Activated CD4-positive, alpha-beta T cell treated with anti-CD3 and anti-CD28 coated beads, Interleukin-2, Interleukin-6, amounts not matched to agents 100 ng/mL and 50 ng/mL, durations not matched to agents 16 hours and 8 hours (primary cell): ENCODE measurements around the gene FFAR2.
"Not testable (repeated sequence)": the region's sequence is repeated elsewhere in the genome, so short reads cannot be mapped to it uniquely, and the experiment has no call there.

ENCODE experiments used
- DNase-seq: peaks from one replicate; pipeline ENCODE4 v3.0.0-alpha.2; 2020

The FFAR2 gene

DNA sequence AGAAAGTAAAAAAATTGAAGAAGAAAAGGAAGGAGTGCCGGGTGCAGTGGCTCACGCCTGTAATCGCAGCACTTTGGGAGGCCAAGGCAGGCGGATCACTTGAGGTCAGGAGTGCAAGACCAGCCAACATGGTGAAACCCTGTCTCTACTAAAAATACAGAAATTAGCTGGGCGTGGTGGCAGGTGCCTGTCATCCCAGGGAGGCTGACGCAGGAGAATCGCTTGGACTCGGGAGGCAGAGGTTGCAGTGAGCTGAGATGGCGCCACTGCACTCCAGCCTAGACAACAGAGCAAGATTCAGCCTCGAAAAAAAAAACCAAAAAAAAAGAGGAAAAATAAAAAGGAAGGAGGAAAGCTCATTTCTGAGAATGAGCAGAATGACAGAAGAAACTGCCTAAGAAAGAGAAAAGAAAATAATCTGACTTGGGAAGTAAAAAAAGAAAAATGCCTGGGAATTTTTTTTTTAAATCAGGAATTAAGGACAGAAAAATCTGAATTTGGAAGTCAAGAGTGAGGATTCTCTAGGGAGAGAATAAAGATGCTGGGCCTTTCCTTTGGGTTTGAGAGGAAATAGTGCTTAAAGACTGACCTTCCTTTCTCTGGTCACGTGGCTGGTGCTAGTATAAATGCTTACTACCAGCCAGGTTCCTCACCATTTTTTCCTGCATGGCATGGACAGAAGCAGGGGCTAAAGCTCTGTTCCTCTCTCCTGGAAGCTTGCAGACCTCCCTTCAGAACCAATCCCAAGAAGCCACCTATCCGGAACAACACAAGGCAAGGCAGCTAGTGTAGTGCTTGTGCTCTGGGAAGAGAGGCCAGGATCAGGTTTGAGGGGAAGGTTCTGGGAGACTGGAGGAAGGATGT lies at the start of gene FFAR2:
FFAR2 (plus strand) TSS at position 652 of the 864 bp plus-strand sequence. CDS start 1,458 bp downstream, outside the sequence.
- DNase-seq: no peak

DNA sequence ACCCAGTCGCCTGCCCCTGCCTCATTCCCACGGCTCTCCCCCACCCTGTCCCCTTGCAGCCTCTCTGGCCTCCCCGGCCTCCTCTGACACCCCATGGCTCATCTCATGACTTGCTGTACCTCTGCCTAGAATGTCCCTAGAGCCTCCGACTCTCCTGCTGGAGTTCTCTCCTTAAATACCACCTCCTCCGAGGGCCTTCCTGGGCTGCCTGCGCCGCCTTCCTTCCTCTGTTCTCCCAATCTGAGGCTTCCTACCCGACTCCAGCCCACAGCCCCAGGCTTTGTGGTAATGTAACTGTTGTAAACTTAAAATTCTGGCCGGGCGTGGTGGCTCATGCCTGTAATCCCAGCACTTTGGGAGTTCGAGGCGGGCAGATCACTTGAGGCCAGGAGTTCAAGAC lies 49.5 kb upstream of the FFAR2 start:
- DNase-seq: no peak

GRCh38 chr19:35399231-35399630 lies 48.8 kb upstream of the FFAR2 start:
- DNase-seq: no peak

DNA sequence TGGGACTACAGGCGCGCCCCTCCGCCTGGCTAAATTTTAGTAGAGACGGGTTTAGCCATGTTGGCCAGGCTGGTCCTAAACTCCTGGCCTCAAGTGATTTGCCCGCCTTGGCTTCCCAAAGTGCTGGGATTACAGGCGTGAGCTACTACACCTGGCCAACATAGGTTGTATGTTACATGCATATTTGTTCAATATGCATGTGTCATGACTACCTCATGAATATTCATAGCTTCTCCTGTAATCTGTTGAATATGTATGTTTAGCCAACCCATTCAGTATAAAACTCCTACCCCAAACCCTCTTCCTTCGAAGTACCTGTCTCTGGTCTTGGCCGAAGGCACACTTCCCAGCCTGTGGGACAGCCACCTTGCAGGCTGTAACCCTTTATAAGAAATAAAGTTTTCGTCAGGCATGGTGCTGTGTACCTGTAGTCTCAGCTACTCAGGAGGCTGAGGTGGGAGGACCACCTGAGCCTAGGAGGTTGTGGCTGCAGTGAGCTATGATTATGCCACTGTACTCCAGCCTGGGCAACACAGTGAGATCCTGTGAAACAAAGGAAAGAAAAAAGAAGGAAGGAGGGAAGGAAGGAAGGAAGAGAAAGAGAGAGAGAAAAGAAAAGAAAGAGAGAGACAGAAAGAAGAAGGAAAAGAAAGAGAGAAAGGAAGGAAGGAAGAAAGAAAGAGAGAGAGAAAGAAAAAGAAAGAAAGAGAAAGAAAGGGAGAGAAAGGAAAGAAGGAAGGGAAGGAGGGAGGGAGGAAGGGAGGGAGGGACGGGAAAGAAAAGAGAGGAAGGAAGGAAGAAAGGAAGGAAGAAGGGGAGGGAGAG lies 47.9 kb upstream of the FFAR2 start:
- no peak for DNase-seq

DNA sequence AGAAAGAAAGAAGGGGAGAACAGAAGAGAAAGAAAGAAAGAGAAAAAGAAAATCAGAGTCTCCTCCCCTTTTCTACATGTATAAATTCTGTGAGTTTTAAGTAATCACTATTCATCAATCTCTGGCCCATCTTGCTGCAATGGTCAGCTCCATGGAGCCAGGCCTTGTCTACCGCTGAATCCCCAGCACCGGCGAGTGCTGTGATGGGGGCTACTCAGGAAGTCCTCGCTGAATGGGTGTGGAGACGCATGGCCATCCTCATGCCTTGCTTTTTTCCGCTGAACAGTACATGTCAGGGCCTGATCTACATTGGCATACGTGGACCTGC lies 47.3 kb upstream of the FFAR2 start:
- DNase-seq: no peak

DNA sequence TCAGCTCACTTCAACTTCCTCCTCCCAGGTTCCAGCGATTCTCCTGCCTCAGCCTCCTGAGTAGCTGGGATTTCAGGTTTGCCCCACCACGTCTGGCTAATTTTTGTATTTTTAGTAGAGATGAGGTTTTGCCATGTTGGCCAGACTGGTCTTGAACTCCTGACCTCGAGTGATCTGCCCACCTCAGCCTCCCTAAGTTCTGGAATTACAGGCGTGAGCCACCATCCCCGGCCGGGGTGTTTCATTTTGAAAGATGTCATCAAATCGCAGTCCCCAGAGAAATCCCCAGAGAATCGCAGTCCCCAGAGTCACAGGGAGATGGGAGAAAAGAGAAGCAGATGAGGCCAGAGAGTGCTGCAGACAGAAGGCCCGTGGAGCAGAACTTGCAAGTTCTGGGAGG lies 46.6 kb upstream of the FFAR2 start:
- DNase-seq: not testable (repeated sequence)

- peak; percentile 43 for DNase-seq
These were observed 44.8 kb upstream of the FFAR2 start for GRCh38 chr19:35403116-35403760.

GRCh38 chr19:35404879-35405622 lies 43.0 kb upstream of the FFAR2 start:
- DNase-seq: peak; percentile 64

- DNase-seq: no peak
These were observed 40.4 kb upstream of the FFAR2 start for GRCh38 chr19:35407619-35408018.

DNA sequence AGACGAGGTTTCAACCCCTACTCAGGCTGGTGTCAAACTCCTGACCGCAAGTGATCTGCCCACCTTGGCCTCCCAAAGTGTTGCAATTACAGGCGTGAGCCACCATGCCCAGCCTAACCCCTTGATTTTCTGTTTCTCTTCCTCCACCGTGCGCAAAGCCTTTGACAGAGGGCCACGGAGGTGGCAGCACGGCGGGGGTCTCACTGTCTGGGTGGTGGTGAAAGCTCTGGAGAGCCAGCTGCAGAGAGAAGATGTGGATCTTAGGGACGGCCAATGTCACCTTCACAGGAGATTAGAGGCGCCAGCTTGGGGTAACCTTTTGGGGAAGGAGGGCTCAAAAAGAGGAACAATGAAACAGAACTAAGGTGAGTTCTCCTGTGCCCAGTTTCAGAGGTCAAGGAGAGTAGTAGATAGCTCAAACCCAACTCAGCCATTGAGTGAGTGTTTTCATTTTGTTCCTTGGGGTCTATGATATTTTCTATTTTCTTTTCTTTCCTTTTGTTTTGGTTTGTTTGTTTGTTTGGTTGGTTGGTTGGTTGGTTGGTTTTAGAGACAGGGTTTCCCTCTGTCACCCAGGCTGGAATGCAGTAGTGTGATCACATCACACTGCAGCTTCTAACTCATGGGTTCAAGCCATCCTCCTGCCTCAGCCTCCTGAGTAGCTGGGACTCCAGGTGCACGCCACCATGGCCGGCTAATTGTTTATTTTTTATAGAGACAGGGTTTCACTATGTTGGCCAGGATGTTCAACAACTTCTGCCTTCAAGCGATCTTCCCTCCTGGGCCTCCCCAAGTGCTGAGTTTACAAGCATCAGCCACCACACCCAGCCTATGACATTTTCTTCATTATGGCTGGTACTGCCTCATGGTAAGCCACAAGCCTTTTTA lies 39.5 kb upstream of the FFAR2 start:
- DNase-seq: no peak

DNA sequence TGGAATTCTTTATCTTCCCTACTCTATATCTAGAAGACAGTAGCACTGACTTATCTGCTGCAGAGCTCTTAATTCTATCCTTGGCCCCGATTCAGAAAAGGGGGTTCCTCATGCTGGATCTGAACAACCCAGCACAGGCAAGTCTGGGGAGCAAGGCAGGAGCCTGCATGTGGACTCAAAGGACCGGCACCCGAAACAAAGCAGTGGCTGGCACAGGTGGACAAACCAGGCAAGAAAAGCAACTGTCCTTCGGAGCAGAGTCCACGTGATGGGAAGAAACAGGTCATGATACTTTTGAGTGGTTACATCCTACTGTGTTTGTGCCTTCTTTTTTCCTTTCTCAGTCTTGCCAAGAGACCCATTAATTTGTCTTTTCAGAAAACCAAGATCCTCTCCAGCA lies 38.9 kb upstream of the FFAR2 start:
- DNase-seq: no peak

- no peak for DNase-seq
These were observed 37.6 kb upstream of the FFAR2 start for GRCh38 chr19:35410487-35410886.

GRCh38 chr19:35414442-35414841 lies 33.6 kb upstream of the FFAR2 start:
- DNase-seq: peak; percentile 26

DNA sequence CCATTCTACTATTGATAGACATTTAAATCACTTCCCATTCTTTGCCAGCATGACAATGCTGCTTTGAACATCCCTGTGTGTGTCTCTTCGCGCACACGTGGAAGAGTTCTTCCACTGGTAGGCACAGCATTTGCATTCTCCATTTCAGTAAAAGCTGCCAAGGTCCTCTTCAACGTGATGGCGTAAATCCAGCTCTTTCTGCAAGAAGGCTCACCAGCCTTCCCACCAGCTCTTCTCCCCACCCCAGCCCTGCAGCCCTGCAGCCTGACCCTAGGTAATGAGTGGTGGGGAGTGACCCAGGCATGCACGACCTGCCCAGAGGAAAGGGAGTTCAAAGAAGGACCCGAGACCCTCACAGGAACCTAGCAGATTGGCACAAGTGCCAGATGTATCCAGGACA lies 31.7 kb upstream of the FFAR2 start:
- no peak for DNase-seq

GRCh38 chr19:35417278-35417677 lies 30.8 kb upstream of the FFAR2 start:
- DNase-seq: no peak

DNA sequence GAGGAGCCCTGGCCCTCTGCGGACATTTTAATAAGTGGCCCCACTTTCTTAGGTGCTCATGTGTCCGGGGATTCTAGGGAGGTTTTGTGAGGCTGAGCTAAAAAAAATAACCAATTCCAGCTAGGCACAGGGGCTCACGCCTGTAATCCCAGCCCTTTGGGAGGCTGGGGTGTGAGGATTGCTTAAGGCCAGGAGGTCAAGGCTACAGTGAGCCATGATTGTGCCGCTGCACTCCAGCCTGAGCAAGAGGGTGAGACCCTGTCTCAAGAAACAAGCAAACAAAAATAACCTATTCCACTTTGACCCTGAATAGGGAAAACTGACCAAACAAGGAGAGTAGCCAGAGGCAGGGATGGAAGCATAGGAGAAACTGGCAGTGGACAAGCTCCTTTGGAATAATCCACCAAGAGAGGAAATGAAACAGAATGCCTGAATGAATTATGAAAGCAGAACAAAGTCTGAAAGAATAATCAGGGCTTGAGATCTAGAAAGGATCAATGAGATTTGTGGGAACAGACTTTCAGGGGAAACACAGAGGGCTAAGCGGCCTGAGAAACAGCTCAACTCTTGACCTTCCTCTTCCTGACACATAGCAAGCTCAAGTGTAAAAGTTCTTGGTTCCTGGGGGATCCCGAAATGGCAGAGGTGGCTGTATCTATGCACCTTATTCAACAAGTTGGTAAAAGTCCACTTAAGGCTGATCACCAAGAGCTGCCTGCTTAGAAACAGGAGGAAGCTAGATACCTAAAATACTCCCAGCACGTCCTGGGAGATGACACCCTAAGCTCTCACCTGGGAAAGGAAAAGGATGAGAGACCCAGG lies 30.1 kb upstream of the FFAR2 start:
- DNase-seq: no peak

- DNase-seq: no peak
These were observed 29.0 kb upstream of the FFAR2 start for GRCh38 chr19:35419046-35419445.

GRCh38 chr19:35419805-35420204 lies 28.3 kb upstream of the FFAR2 start:
- DNase-seq: no peak

DNA sequence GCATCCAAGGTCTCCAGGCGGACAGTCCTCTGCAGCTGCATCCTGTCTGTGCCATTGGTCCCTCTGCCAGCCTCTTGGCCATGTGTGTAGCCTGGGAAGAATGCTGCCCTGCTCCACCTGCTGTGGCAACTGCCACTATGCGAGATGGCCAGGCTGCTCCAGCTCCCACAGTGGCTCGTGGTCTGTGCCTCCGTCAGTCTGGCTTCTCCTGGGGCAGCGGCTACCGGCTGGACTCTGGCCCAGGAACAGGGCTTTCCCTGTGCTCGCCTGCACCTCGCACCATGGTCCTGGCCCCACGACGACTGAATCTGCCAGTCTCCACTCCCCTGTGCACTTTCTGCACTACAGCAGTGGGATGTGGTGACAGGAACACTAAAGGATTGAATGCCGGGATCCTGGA lies 26.7 kb upstream of the FFAR2 start:
- DNase-seq: no peak

DNA sequence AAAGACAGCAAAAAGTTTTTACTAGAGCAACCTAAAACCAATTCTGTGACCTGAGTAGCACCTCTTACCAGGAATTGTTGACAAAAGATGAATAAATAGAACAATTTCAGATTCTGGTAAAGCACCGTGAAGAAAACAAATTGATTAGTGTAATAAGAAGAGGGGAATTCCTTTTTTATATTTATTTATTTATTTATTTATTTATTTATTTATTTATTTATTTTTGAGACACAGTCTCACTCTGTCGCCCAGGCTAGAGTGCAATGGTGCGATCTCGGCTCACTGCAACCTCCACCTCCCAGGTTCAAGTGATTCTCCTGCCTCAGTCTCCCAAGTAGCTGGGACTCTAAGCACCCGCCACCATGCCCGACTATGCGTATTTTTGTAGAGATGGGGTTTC lies 24.7 kb upstream of the FFAR2 start:
- DNase-seq: not testable (repeated sequence)

- no peak for DNase-seq
These were observed 22.4 kb upstream of the FFAR2 start for GRCh38 chr19:35425682-35426081.
